Spinal cord (tissue), 10 donors: Measurements from ENCODE around the gene MYO18B. TPM values are rescaled to one million over a fixed set of nuclear protein-coding genes. Genes with fewer than 3 reads are reported as not detected.

Experiments used
- DNase-seq, 6 donors: peaks; one replicate each; pipeline versions ENCODE4 v3.0.0 to v3.0.0-alpha.2; 2013 to 2015; ENCODE audit warnings: low spot score in 6 of 6, low read depth in 4 of 6
- H3K27ac ChIP-seq: one replicate; pipeline ENCODE4 v1.5.1; 2013; ENCODE audit warnings: low read depth, low read length, control low read depth
- H3K27me3 ChIP-seq: one replicate; pipeline ENCODE4 v1.6.1; 2013; ENCODE audit warnings: low read length; ENCODE audit not compliant: control insufficient read depth, insufficient read depth
- H3K36me3 ChIP-seq: one replicate; pipeline ENCODE4 v1.6.1; 2013; ENCODE audit warnings: low read length; ENCODE audit not compliant: control insufficient read depth, insufficient read depth
- H3K4me1 ChIP-seq: one replicate; pipeline ENCODE4 v1.6.1; 2013; ENCODE audit warnings: low read length; ENCODE audit not compliant: control insufficient read depth, insufficient read depth
- H3K4me3 ChIP-seq: one replicate; pipeline ENCODE4 v1.5.1; 2013; ENCODE audit warnings: low read depth, low read length, control low read depth
- H3K9me3 ChIP-seq: one replicate; pipeline ENCODE4 v1.6.1; 2013; ENCODE audit warnings: low read length; ENCODE audit not compliant: control insufficient read depth, insufficient read depth
- WGBS: methylation state at CpG from one replicate; pipeline ENCODE4 v1.1.5; 2013; ENCODE audit warnings: missing lambda C conversion rate; ENCODE audit not compliant: insufficient coverage; 5-methylcytosine and 5-hydroxymethylcytosine counted together
- polyA plus RNA-seq, 2 donors: library from polyadenylated mRNA; unstranded; fragments of 120-200 nt; gene quantifications; one replicate each; pipeline ENCODE4 v1.2.1, GENCODE V29; 2013; ENCODE audit not compliant: insufficient read length in 2 of 2
- total RNA-seq, 2 donors: library from RNA; depleted of rRNA in 1 of 2; stranded (reverse); fragments of 120-200 nt in 1 of 2; fragments of >200 nt in 1 of 2; gene quantifications; one replicate each; pipeline versions ENCODE4 v1.2.3 to v1.2.4, GENCODE V29; 2013 to 2014
- donor health status: healthy.

Gene MYO18B
- total and polyA plus RNA-seq, 4 donors = 0.33 to 0.99 (median 0.74) TPM

GRCh38 chr22:25896592-25896991, 154.6 kb downstream of the MYO18B start:
- no peak overlapping the region for H3K27ac ChIP-seq
- H3K36me3 ChIP-seq = no peaks in the 10 kb centered on the region
- H3K27me3 ChIP-seq = no peaks in the 10 kb centered on the region
- 78% methylated on average over 1 of the region's 2 CpGs for WGBS
- H3K4me3 ChIP-seq = no peak overlapping the region
- DNase-seq = no peak
- H3K9me3 ChIP-seq = no peaks in the 10 kb centered on the region
- no peaks in the 10 kb centered on the region for H3K4me1 ChIP-seq

- H3K4me3 ChIP-seq = no peak overlapping the region
- no peaks in the 10 kb centered on the region for H3K27me3 ChIP-seq
- H3K4me1 ChIP-seq = no peaks in the 10 kb centered on the region
- no peaks in the 10 kb centered on the region for H3K36me3 ChIP-seq
- no peaks in the 10 kb centered on the region for H3K9me3 ChIP-seq
- WGBS = 76% methylated on average over 11 of the region's 11 CpGs
- DNase-seq = no peak
- no peak overlapping the region for H3K27ac ChIP-seq
Observed at GRCh38 chr22:25898707-25899365, 156.8 kb downstream of the MYO18B start.

DNA sequence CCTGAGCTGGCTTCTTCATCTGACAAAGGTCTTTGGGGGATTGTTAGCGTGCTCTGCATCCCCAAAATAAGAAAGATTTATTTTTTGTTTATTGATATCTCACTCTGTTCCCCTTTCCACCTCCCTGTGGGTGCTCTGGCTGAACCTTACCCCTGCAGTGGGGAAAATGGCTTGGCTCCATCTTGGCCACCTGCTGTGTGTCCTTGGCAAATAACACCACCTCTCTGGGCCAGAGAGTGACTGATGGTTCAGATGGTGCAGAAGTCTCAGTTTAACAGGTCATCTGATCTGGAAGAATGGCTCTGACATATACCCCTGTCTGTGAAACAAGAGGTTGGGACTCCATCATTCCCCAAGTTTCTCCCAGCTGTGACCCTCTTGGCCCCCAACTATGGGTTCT, 157.6 kb downstream of the MYO18B start:
- Histone ChIP-seq H3K36me3 (no peaks in the 10 kb centered on the region), H3K27me3 (no peaks in the 10 kb centered on the region), H3K4me1 (no peaks in the 10 kb centered on the region), H3K4me3 (no peak overlapping the region), H3K27ac (no peak overlapping the region), H3K9me3 (no peaks in the 10 kb centered on the region)
- WGBS = no CpG with 5 or more reads among the region's 1 CpG
- no peak for DNase-seq

- WGBS = 97% methylated on average over 3 of the region's 3 CpGs
- H3K27me3 ChIP-seq = no peaks in the 10 kb centered on the region
- no peaks in the 10 kb centered on the region for H3K4me1 ChIP-seq
- no peaks in the 10 kb centered on the region for H3K9me3 ChIP-seq
- DNase-seq = no peak
- no peak overlapping the region for H3K27ac ChIP-seq
- no peaks in the 10 kb centered on the region for H3K36me3 ChIP-seq
- no peak overlapping the region for H3K4me3 ChIP-seq
Observed at GRCh38 chr22:25900390-25900789, 158.4 kb downstream of the MYO18B start.

GRCh38 chr22:25900880-25901279, 158.9 kb downstream of the MYO18B start:
- Histone ChIP-seq H3K4me3 (no peak overlapping the region), H3K9me3 (no peaks in the 10 kb centered on the region), H3K27me3 (no peaks in the 10 kb centered on the region), H3K36me3 (no peaks in the 10 kb centered on the region), H3K4me1 (no peaks in the 10 kb centered on the region), H3K27ac (no peak overlapping the region)
- DNase-seq = peak in 4 of 6 donors; percentile 26 to 76 (median 45)
- WGBS = 63% methylated on average over 2 of the region's 4 CpGs

DNA sequence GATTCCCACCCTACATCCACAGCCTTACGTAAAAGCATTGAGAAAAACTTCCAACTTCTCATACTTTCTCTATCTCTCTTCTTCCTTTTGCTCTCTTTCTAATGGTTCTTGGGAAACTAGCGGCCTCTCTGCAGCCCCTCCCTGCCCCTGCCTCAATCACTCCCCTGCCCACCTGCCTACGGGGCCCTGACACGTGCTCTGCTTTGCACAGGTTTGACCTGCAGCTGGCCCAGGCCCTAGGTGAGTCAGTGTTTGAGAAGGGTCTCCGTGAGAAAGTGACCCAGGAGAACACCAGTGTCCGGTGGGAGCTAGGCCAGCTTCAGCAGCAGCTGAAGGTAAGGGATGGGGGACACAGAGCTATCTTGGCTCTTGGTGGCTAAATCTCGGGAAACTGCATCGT, 160.4 kb downstream of the MYO18B start:
- Histone ChIP-seq H3K27me3 (no peaks in the 10 kb centered on the region), H3K4me3 (no peak overlapping the region), H3K36me3 (no peaks in the 10 kb centered on the region), H3K4me1 (no peaks in the 10 kb centered on the region), H3K9me3 (no peaks in the 10 kb centered on the region), H3K27ac (no peak overlapping the region)
- 79% methylated on average over 8 of the region's 8 CpGs for WGBS
- no peak for DNase-seq

DNA sequence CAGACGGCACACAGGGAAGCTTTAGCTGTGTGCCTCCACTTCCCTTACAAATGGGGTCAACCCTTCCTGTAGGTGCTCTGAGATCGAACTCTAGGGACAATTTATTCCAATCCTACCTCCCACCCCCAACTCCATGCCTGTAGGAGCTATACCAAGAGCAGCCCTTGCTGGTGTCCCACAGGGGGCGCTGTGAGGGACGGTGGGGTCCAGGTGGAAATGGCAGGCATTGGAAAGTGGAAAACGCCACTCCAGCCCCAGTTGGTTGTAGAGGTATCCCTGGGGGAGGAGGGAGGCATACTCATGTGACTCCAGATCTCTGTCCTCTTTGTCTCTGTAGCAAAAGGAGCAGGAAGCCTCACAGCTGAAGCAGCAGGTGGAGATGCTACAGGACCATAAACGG, 161.3 kb downstream of the MYO18B start:
- no peak for DNase-seq
- H3K4me3 ChIP-seq = no peak overlapping the region

GRCh38 chr22:25908212-25908611, 166.2 kb downstream of the MYO18B start:
- Histone ChIP-seq H3K9me3 (no peaks in the 10 kb centered on the region), H3K4me3 (no peak overlapping the region), H3K36me3 (no peaks in the 10 kb centered on the region), H3K27me3 (no peaks in the 10 kb centered on the region), H3K27ac (no peak overlapping the region), H3K4me1 (no peaks in the 10 kb centered on the region)
- WGBS = 98% methylated on average over 13 of the region's 13 CpGs
- DNase-seq = no peak

More for the DNA sequence above, 161.3 kb downstream of the MYO18B start:
- Histone ChIP-seq H3K27ac (no peak overlapping the region), H3K36me3 (no peaks in the 10 kb centered on the region), H3K9me3 (no peaks in the 10 kb centered on the region), H3K27me3 (no peaks in the 10 kb centered on the region), H3K4me1 (no peaks in the 10 kb centered on the region)
- WGBS = 48% methylated on average over 5 of the region's 6 CpGs

DNA sequence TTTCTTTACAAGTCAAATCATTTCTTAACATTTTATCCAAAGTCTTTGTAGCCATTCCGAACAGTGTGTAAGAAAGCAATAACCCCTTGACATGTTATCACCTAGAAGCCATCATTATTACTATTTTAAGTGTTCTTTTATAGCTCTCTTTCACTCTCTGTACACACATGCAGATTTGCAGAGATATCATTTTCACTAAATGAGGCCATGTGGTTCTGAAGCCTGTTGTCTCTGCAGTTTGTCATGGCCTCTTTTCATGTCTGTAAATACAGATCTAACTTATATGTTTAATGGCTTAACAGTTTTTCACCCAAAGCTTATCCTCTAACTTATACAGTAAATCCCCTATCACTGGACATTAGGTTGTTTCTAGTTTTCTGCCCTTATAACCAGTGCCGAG, 166.8 kb downstream of the MYO18B start:
- Histone ChIP-seq H3K4me1 (no peaks in the 10 kb centered on the region), H3K36me3 (no peaks in the 10 kb centered on the region), H3K9me3 (no peaks in the 10 kb centered on the region), H3K4me3 (no peak overlapping the region), H3K27me3 (no peaks in the 10 kb centered on the region), H3K27ac (no peak overlapping the region)
- WGBS = no CpG with 5 or more reads among the region's 2 CpGs
- DNase-seq = no peak

- WGBS = 87% methylated on average over 3 of the region's 7 CpGs
- Histone ChIP-seq H3K36me3 (no peaks in the 10 kb centered on the region), H3K27ac (no peak overlapping the region), H3K27me3 (no peaks in the 10 kb centered on the region), H3K4me1 (no peaks in the 10 kb centered on the region), H3K9me3 (no peaks in the 10 kb centered on the region), H3K4me3 (no peak overlapping the region)
- no peak for DNase-seq
Observed at GRCh38 chr22:25909614-25910387, 167.8 kb downstream of the MYO18B start.
